ENCODE measurements around the gene LRRC59.
A peak's percentile ranks its signal among the peaks of the same experiment; 100 is the strongest.

Gene LRRC59

GRCh38 chr17:50382931-50383330, 14.4 kb downstream of the LRRC59 start:
- no peaks in the 10 kb centered on the region for H3K4me1 Mint-ChIP-seq (ENCODE audit: low read depth)

GRCh38 chr17:50381920-50382319, 15.4 kb downstream of the LRRC59 start:
- no peak overlapping the region for H3K27ac Mint-ChIP-seq
- H3K27me3 Mint-ChIP-seq (ENCODE audit: low read depth) = no peaks in the 10 kb centered on the region
- no peaks in the 10 kb centered on the region for H3K9me3 Mint-ChIP-seq
- H3K36me3 Mint-ChIP-seq (ENCODE audit: low read depth) = peaks cover 58% of the 10 kb centered on the region
- DNase-seq (ENCODE audit: low spot score) = no peak
- H3K4me1 Mint-ChIP-seq (ENCODE audit: low read depth) = no peaks in the 10 kb centered on the region
- H3K4me3 Mint-ChIP-seq = no peak overlapping the region

More at GRCh38 chr17:50382931-50383330, 14.4 kb downstream of the LRRC59 start:
- no peak for DNase-seq (ENCODE audit: low spot score)
- no peak overlapping the region for H3K27ac Mint-ChIP-seq
- H3K9me3 Mint-ChIP-seq = no peaks in the 10 kb centered on the region
- H3K4me3 Mint-ChIP-seq = no peak overlapping the region
- H3K27me3 Mint-ChIP-seq (ENCODE audit: low read depth) = no peaks in the 10 kb centered on the region
- H3K36me3 Mint-ChIP-seq (ENCODE audit: low read depth) = peaks cover 63% of the 10 kb centered on the region

GRCh38 chr17:50381260-50381815, 16.0 kb downstream of the LRRC59 start:
- Mint-ChIP-seq H3K27me3 (ENCODE audit: low read depth) (no peaks in the 10 kb centered on the region), H3K36me3 (ENCODE audit: low read depth) (peaks cover 53% of the 10 kb centered on the region), H3K4me1 (ENCODE audit: low read depth) (no peaks in the 10 kb centered on the region), H3K27ac (no peak overlapping the region), H3K9me3 (no peaks in the 10 kb centered on the region), H3K4me3 (no peak overlapping the region)
- DNase-seq (ENCODE audit: low spot score) = no peak

GRCh38 chr17:50380369-50381259, 16.7 kb downstream of the LRRC59 start:
- Mint-ChIP-seq H3K4me1 (ENCODE audit: low read depth) (peaks cover under 1% of the 10 kb centered on the region), H3K27ac (no peak overlapping the region), H3K36me3 (ENCODE audit: low read depth) (peaks cover 52% of the 10 kb centered on the region), H3K9me3 (no peaks in the 10 kb centered on the region), H3K4me3 (no peak overlapping the region), H3K27me3 (ENCODE audit: low read depth) (no peaks in the 10 kb centered on the region)
- no peak for DNase-seq (ENCODE audit: low spot score)

- peaks cover 44% of the 10 kb centered on the region for H3K36me3 Mint-ChIP-seq (ENCODE audit: low read depth)
- DNase-seq (ENCODE audit: low spot score) = no peak
- H3K4me3 Mint-ChIP-seq = no peak overlapping the region
- H3K27me3 Mint-ChIP-seq (ENCODE audit: low read depth) = no peaks in the 10 kb centered on the region
- no peaks in the 10 kb centered on the region for H3K9me3 Mint-ChIP-seq
- H3K4me1 Mint-ChIP-seq (ENCODE audit: low read depth) = peaks cover 3% of the 10 kb centered on the region
- H3K27ac Mint-ChIP-seq = no peak overlapping the region
Measured at GRCh38 chr17:50379351-50380132, 17.8 kb downstream of the LRRC59 start.

GRCh38 chr17:50375858-50376538, 21.3 kb downstream of the LRRC59 start:
- no peaks in the 10 kb centered on the region for H3K9me3 Mint-ChIP-seq

GRCh38 chr17:50373705-50374104, 23.6 kb downstream of the LRRC59 start:
- Mint-ChIP-seq H3K27ac (peak overlapping the region; percentile 99), H3K9me3 (no peaks in the 10 kb centered on the region), H3K27me3 (ENCODE audit: low read depth) (no peaks in the 10 kb centered on the region), H3K36me3 (ENCODE audit: low read depth) (peaks cover 37% of the 10 kb centered on the region), H3K4me3 (peak overlapping the region; percentile 95), H3K4me1 (ENCODE audit: low read depth) (peaks cover 23% of the 10 kb centered on the region)
- no peak for DNase-seq (ENCODE audit: low spot score)

More at GRCh38 chr17:50375858-50376538, 21.3 kb downstream of the LRRC59 start:
- Mint-ChIP-seq H3K27me3 (ENCODE audit: low read depth) (no peaks in the 10 kb centered on the region), H3K4me3 (no peak overlapping the region), H3K4me1 (ENCODE audit: low read depth) (peaks cover 20% of the 10 kb centered on the region), H3K36me3 (ENCODE audit: low read depth) (peaks cover 35% of the 10 kb centered on the region), H3K27ac (peak overlapping the region; percentile 26)
- DNase-seq (ENCODE audit: low spot score) = no peak

GRCh38 chr17:50372758-50373556, 24.4 kb downstream of the LRRC59 start, which contains the start of the genes EME1 and MRPL27:
TSS of gene EME1 (plus strand) at chr17:50373229. CDS start at chr17:50375209, 1,980 bp downstream.
TSS of gene MRPL27 (minus strand) at chr17:50373184. CDS start at chr17:50373170, 14 bp downstream.
- Mint-ChIP-seq H3K36me3 (ENCODE audit: low read depth) (peaks cover 41% of the 10 kb centered on the region), H3K4me3 (peak within 1 kb of the TSS; percentile 95)
- peak; percentile 85 for DNase-seq (ENCODE audit: low spot score)

GRCh38 chr17:50372222-50372757, 25.0 kb downstream of the LRRC59 start:
- Mint-ChIP-seq H3K9me3 (no peaks in the 10 kb centered on the region), H3K4me1 (ENCODE audit: low read depth) (peaks cover 23% of the 10 kb centered on the region), H3K4me3 (peak overlapping the region; percentile 95), H3K27ac (peak overlapping the region; percentile 99), H3K36me3 (ENCODE audit: low read depth) (peaks cover 44% of the 10 kb centered on the region), H3K27me3 (ENCODE audit: low read depth) (no peaks in the 10 kb centered on the region)
- no peak for DNase-seq (ENCODE audit: low spot score)

More at GRCh38 chr17:50372758-50373556, 24.4 kb downstream of the LRRC59 start, which contains the start of the genes EME1 and MRPL27:
- Mint-ChIP-seq H3K4me1 (ENCODE audit: low read depth) (peaks cover 23% of the 10 kb centered on the region), H3K27me3 (ENCODE audit: low read depth) (no peaks in the 10 kb centered on the region), H3K9me3 (no peaks in the 10 kb centered on the region), H3K27ac (peak within 1 kb of the TSS; percentile 99)

- H3K27ac Mint-ChIP-seq = peak overlapping the region; percentile 99
- H3K4me3 Mint-ChIP-seq = peak overlapping the region; percentile 95
- no peaks in the 10 kb centered on the region for H3K9me3 Mint-ChIP-seq
- peaks cover 44% of the 10 kb centered on the region for H3K36me3 Mint-ChIP-seq (ENCODE audit: low read depth)
- no peak for DNase-seq (ENCODE audit: low spot score)
- peaks cover 23% of the 10 kb centered on the region for H3K4me1 Mint-ChIP-seq (ENCODE audit: low read depth)
- no peaks in the 10 kb centered on the region for H3K27me3 Mint-ChIP-seq (ENCODE audit: low read depth)
Measured at GRCh38 chr17:50371526-50371925, 25.8 kb downstream of the LRRC59 start.

- Mint-ChIP-seq H3K9me3 (no peaks in the 10 kb centered on the region), H3K4me3 (no peak overlapping the region), H3K27ac (peak overlapping the region; percentile 45), H3K36me3 (ENCODE audit: low read depth) (peaks cover 46% of the 10 kb centered on the region), H3K27me3 (ENCODE audit: low read depth) (no peaks in the 10 kb centered on the region), H3K4me1 (ENCODE audit: low read depth) (peaks cover 20% of the 10 kb centered on the region)
- no peak for DNase-seq (ENCODE audit: low spot score)
Measured at GRCh38 chr17:50370052-50370451, 27.3 kb downstream of the LRRC59 start.

GRCh38 chr17:50367401-50367800, 29.9 kb downstream of the LRRC59 start:
- Mint-ChIP-seq H3K4me1 (ENCODE audit: low read depth) (peaks cover 14% of the 10 kb centered on the region), H3K4me3 (no peak overlapping the region), H3K27ac (no peak overlapping the region), H3K9me3 (no peaks in the 10 kb centered on the region), H3K36me3 (ENCODE audit: low read depth) (peaks cover 41% of the 10 kb centered on the region), H3K27me3 (ENCODE audit: low read depth) (no peaks in the 10 kb centered on the region)
- DNase-seq (ENCODE audit: low spot score) = no peak
